ENCODE results near the gene ARF6.
"Not testable (repeated sequence)": the region's sequence is repeated elsewhere in the genome, so short reads cannot be mapped to it uniquely, and the experiment has no call there.

- TF ChIP-seq CTCF (conservative IDR thresholded peaks at IDR 0.05); ZFX (IDR thresholded peaks at IDR 0.05): not testable (repeated sequence)
These were observed 9.9 kb downstream of the ARF6 start for GRCh38 chr14:49902679-49903246.

All from C4-2B (cell line).